Activated naive CD8-positive, alpha-beta T cell (primary cell): Measurements from ENCODE around the gene ZNF385B.

Source experiments
- H3K27ac Mint-ChIP-seq: one replicate; pipeline ENCODE4 v1.8.0; 2021; ENCODE audit warnings: mixed read lengths
- H3K27me3 Mint-ChIP-seq: one replicate; pipeline ENCODE4 v1.8.0; 2021; ENCODE audit warnings: mixed read lengths
- H3K36me3 Mint-ChIP-seq: one replicate; pipeline ENCODE4 v1.8.0; 2021; ENCODE audit warnings: mixed read lengths
- H3K4me1 Mint-ChIP-seq: one replicate; pipeline ENCODE4 v1.8.0; 2021; ENCODE audit warnings: low read depth, mixed read lengths
- H3K4me3 Mint-ChIP-seq: one replicate; pipeline ENCODE4 v1.8.0; 2021; ENCODE audit warnings: mild to moderate bottlenecking, mixed read lengths
- H3K9me3 Mint-ChIP-seq: one replicate; pipeline ENCODE4 v1.8.0; 2021; ENCODE audit warnings: low read depth, mixed read lengths

The ZNF385B gene

DNA sequence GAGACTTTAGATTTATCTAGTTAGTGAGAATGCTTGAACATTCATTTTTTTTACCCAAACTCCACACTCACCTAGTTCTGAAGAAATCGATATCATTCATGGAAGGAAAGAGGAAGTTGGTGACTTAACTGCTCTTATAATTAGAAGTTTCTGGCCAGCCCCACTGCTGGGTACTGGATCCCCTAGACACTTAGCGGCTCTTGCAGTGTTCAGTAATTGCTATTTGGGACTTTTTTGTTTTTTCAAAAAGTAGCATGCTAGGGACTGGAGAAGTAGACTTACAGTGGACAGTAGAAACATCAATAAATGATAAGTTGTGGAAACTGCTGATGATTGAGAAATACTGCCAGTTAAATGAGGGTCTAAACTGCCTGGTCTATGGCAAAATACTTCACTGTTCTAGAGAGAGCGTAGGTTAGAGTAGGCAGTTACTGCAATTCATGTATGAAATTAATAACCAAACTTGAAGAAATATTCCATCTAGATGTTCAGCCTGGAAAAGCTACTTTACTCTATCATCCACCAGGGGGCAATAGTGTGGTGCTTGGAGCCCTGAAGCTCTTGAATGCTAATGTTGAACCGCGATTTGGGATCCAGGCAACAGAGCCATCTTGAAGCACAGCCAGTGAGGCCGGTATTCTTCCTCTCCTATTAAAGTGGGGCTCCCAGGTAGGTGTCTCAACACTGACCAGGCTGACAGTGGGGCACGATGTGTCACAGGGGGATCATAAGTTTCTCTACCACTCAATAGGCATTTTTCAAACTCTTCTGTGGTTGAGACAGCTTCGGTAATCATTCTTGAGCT is 450.7 kb downstream of the ZNF385B start:
- Mint-ChIP-seq H3K9me3 (no peaks in the 10 kb centered on the region), H3K27ac (no peak overlapping the region), H3K36me3 (no peaks in the 10 kb centered on the region), H3K4me1 (no peaks in the 10 kb centered on the region), H3K27me3 (peaks cover 21% of the 10 kb centered on the region), H3K4me3 (no peak overlapping the region)

DNA sequence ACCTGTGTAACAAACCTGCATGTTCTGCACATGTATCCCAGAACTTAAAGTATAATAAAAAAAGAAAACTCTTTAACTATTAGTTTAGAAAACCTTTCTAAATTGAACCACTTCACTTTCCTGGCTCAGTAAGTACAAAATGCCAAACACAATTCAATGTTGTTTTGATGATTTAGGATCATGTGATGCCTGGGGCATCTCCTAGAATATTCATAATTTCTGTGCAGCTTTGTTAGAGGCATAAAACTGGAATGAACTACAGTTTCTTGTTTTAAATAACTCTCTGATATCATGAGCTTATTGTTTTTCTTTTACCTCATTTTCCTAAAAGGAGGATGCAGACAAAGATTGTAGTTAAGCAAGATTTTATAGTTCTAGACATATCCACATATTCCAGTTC is 457.8 kb downstream of the ZNF385B start:
- H3K27ac Mint-ChIP-seq = no peak overlapping the region
- H3K4me3 Mint-ChIP-seq = no peak overlapping the region
- no peaks in the 10 kb centered on the region for H3K36me3 Mint-ChIP-seq
- no peaks in the 10 kb centered on the region for H3K4me1 Mint-ChIP-seq
- H3K9me3 Mint-ChIP-seq = no peaks in the 10 kb centered on the region
- H3K27me3 Mint-ChIP-seq = peaks cover 14% of the 10 kb centered on the region

DNA sequence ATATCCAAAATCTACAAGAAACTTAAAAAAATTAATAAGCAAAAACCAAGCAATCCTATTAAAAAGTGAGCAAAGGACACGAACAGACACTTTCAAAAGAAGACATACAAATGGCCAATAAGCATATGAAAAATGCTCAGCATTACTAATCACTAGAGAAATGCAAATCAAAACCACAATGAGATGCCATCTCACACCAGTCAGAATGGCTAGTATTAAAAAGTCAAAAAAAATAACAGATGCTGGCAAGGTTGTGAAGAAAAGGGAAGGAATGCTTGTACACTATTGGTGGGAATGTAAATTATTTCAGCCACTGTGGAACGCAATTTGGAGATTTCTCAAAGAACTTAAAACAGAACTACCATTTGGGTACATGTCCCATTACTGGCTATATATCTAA is 467.9 kb downstream of the ZNF385B start:
- Mint-ChIP-seq H3K9me3 (no peaks in the 10 kb centered on the region), H3K27me3 (no peaks in the 10 kb centered on the region), H3K4me1 (no peaks in the 10 kb centered on the region), H3K36me3 (no peaks in the 10 kb centered on the region), H3K4me3 (no peak overlapping the region), H3K27ac (no peak overlapping the region)
